Measurements from ENCODE around the gene CERS3. TPM values are rescaled to one million over a fixed set of nuclear protein-coding genes. Genes with fewer than 3 reads are reported as not detected.

Gene CERS3
- total and polyA plus RNA-seq, 4 donors, result 0.10 to 0.23 (median 0.12) TPM; not detected in 1

GRCh38 chr15:100508641-100509300, 20.0 kb downstream of the CERS3 start:
- Histone ChIP-seq H3K27ac (ENCODE audit: low read depth in 1 of 2, low read length in 1 of 2) (no peak overlapping the region), H3K9me3 (ENCODE audit: control insufficient read depth in 4 of 4, insufficient read depth in 3 of 4, low read length in 3 of 4) (no peaks in the 10 kb centered on the region), H3K4me1 (ENCODE audit: control insufficient read depth in 5 of 5, insufficient read depth in 5 of 5, low read length in 5 of 5) (peaks cover 0 to 10% (median 0%) of the 10 kb centered on the region in 5 donors), H3K27me3 (ENCODE audit: control insufficient read depth in 3 of 3, insufficient read depth in 3 of 3, low read length in 2 of 3) (peaks cover 0 to 3% (median 3%) of the 10 kb centered on the region in 3 donors), H3K4me3 (no peak overlapping the region), H3K9ac (ENCODE audit: insufficient read depth in 1 of 2, low read length in 2 of 2) (no peak overlapping the region), H3K36me3 (ENCODE audit: control insufficient read depth in 4 of 4, insufficient read depth in 4 of 4, low read length in 4 of 4) (no peaks in the 10 kb centered on the region)
- ATAC-seq (ENCODE audit: insufficient read depth, low FRiP score), result no peak
- no peak for TF ChIP-seq CTCF (IDR thresholded peaks at IDR 0.05; ENCODE audit: control extremely low read depth, extremely low read depth)
- 71 to 73% methylated on average over 7 of the region's 7 CpGs for WGBS, 2 donors
- DNase-seq, result peak in 2 of 3 donors; percentile 51 to 57

- no peak overlapping the region for H3K9ac ChIP-seq (ENCODE audit: insufficient read depth in 1 of 2, low read length in 2 of 2)
- H3K4me3 ChIP-seq, result no peak overlapping the region
- DNase-seq (no peak), ATAC-seq (ENCODE audit: insufficient read depth, low FRiP score) (no peak)
- TF ChIP-seq CTCF (IDR thresholded peaks at IDR 0.05; ENCODE audit: control extremely low read depth, extremely low read depth), result no peak
- H3K36me3 ChIP-seq (ENCODE audit: control insufficient read depth in 4 of 4, insufficient read depth in 4 of 4, low read length in 4 of 4), result no peaks in the 10 kb centered on the region
- 52 to 66% methylated on average over 3 of the region's 3 CpGs for WGBS, 2 donors
- H3K27ac ChIP-seq (ENCODE audit: low read depth in 1 of 2, low read length in 1 of 2), result no peak overlapping the region
- H3K9me3 ChIP-seq (ENCODE audit: control insufficient read depth in 4 of 4, insufficient read depth in 3 of 4, low read length in 3 of 4), result no peaks in the 10 kb centered on the region
- H3K27me3 ChIP-seq (ENCODE audit: control insufficient read depth in 3 of 3, insufficient read depth in 3 of 3, low read length in 2 of 3), result peaks cover 0 to 2% (median 0%) of the 10 kb centered on the region in 3 donors
- peaks cover 0 to 35% (median 0%) of the 10 kb centered on the region in 5 donors for H3K4me1 ChIP-seq (ENCODE audit: control insufficient read depth in 5 of 5, insufficient read depth in 5 of 5, low read length in 5 of 5)
These were observed 26.1 kb downstream of the CERS3 start for GRCh38 chr15:100502651-100503050.

DNA sequence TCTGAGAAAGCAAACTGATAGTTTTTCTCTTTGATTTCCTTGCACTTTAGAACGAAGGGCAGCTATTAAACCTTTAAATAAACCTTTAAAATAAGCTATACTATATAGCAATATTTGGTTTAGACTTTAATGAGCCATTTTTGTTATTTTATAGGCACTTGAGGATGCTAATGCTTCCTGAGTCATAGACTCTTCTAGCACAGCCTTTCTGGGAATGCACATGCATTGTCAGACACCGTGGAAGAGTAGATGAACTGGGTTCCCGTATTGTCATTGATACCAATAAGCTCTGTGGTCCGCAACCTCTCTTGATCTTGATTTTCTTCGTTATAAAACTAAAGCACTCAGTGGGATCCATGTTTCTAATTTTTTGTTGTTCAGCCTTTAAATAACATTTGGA, 27.6 kb downstream of the CERS3 start:
- no peaks in the 10 kb centered on the region for H3K9me3 ChIP-seq (ENCODE audit: control insufficient read depth in 4 of 4, insufficient read depth in 3 of 4, low read length in 3 of 4)
- no peaks in the 10 kb centered on the region for H3K27me3 ChIP-seq (ENCODE audit: control insufficient read depth in 3 of 3, insufficient read depth in 3 of 3, low read length in 2 of 3)
- H3K36me3 ChIP-seq (ENCODE audit: control insufficient read depth in 4 of 4, insufficient read depth in 4 of 4, low read length in 4 of 4), result no peaks in the 10 kb centered on the region
- no peak overlapping the region for H3K4me3 ChIP-seq
- DNase-seq (no peak), ATAC-seq (ENCODE audit: insufficient read depth, low FRiP score) (no peak)
- H3K4me1 ChIP-seq (ENCODE audit: control insufficient read depth in 5 of 5, insufficient read depth in 5 of 5, low read length in 5 of 5), result peaks cover 0 to 35% (median 0%) of the 10 kb centered on the region in 5 donors
- TF ChIP-seq CTCF (IDR thresholded peaks at IDR 0.05; ENCODE audit: control extremely low read depth, extremely low read depth), result no peak
- no peak overlapping the region for H3K27ac ChIP-seq (ENCODE audit: low read depth in 1 of 2, low read length in 1 of 2)
- no peak overlapping the region for H3K9ac ChIP-seq (ENCODE audit: insufficient read depth in 1 of 2, low read length in 2 of 2)
- WGBS, 2 donors, result 79 to 81% methylated on average over 5 of the region's 5 CpGs

Data from lung (tissue), 12 donors.